ENCODE data around the gene EPS8.
A peak's percentile ranks its signal among the peaks of the same experiment; 100 is the strongest.

EPS8 gene

GRCh38 chr12:15688202-15688736 lies 100.9 kb downstream of the EPS8 start:
- DNase-seq, result no peak

GRCh38 chr12:15687583-15687982 lies 101.6 kb downstream of the EPS8 start:
- no peak for DNase-seq

- DNase-seq, result peak; percentile 81
These were observed 104.1 kb downstream of the EPS8 start for GRCh38 chr12:15684896-15685658.

- DNase-seq, result peak; percentile 65
These were observed 106.4 kb downstream of the EPS8 start for GRCh38 chr12:15682826-15683225.

GRCh38 chr12:15679151-15679550 lies 110.0 kb downstream of the EPS8 start:
- DNase-seq, result peak; percentile 79

GRCh38 chr12:15677726-15678201 lies 111.4 kb downstream of the EPS8 start:
- peak; percentile 63 for DNase-seq

GRCh38 chr12:15677228-15677627 lies 112.0 kb downstream of the EPS8 start:
- peak; percentile 54 for DNase-seq

- no peak for DNase-seq
These were observed 116.4 kb downstream of the EPS8 start for GRCh38 chr12:15672671-15673270.

GRCh38 chr12:15670756-15671155 lies 118.4 kb downstream of the EPS8 start:
- DNase-seq, result no peak

- DNase-seq, result peak; percentile 43
These were observed 119.8 kb downstream of the EPS8 start for GRCh38 chr12:15669256-15669948.

- peak; percentile 49 for DNase-seq
These were observed 124.7 kb downstream of the EPS8 start for GRCh38 chr12:15664491-15664890.

GRCh38 chr12:15662983-15663659 lies 126.1 kb downstream of the EPS8 start:
- DNase-seq, result peak; percentile 20

- DNase-seq, result peak; percentile 92
These were observed 126.7 kb downstream of the EPS8 start for GRCh38 chr12:15662303-15662980.

- peak; percentile 19 for DNase-seq
These were observed 137.8 kb downstream of the EPS8 start for GRCh38 chr12:15651371-15651770.

GRCh38 chr12:15650399-15651128 lies 138.6 kb downstream of the EPS8 start:
- peak; percentile 24 for DNase-seq

GRCh38 chr12:15649347-15649746 lies 139.8 kb downstream of the EPS8 start:
- no peak for DNase-seq

- DNase-seq, result no peak
These were observed 140.6 kb downstream of the EPS8 start for GRCh38 chr12:15648558-15648957.

- no peak for DNase-seq
These were observed 142.6 kb downstream of the EPS8 start for GRCh38 chr12:15646581-15646980.

- DNase-seq, result peak; percentile 28
These were observed 144.5 kb downstream of the EPS8 start for GRCh38 chr12:15644700-15645099.

- DNase-seq, result no peak
These were observed 151.0 kb downstream of the EPS8 start for GRCh38 chr12:15638231-15638630.

- DNase-seq, result no peak
These were observed 152.9 kb downstream of the EPS8 start for GRCh38 chr12:15636060-15636890.

Data from fibroblast of upper back skin (primary cell).